AG10803 (cell line): Measurements from ENCODE around the gene NHLH1.

ENCODE experiments used
- DNase-seq: peaks from one replicate; pipeline ENCODE4 v3.0.0; 2010; ENCODE audit warnings: low read depth
- H3K4me3 ChIP-seq: 2 replicates; pipeline ENCODE4 v1.5.1; 2011; ENCODE audit warnings: mild to moderate bottlenecking, low read length, control low read depth
- TF ChIP-seq, protein P1 (sequence below): conservative IDR thresholded peaks from 2 replicates; pipeline ENCODE4 v1.5.1; 2011; ENCODE audit warnings: mild to moderate bottlenecking, low read length, control low read depth, inconsistent platforms

NHLH1 gene

DNA sequence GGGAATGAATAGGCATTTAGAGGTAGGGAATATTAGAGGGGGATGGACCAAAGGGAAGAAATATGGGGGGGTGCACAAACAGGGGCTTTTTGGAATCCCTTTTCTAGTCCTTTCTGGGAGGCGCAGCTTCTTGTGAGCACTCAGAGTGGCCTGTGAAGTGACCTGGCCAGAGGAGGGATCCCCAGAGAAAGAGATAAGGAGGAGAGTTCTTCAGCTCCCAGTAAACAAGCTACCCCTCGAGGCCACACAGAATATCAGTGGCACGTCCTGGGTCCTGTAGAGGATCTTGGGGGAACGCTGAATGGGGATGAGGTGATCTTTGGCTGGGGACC is 52.9 kb downstream of the NHLH1 start:
- TF ChIP-seq, protein P1, sequence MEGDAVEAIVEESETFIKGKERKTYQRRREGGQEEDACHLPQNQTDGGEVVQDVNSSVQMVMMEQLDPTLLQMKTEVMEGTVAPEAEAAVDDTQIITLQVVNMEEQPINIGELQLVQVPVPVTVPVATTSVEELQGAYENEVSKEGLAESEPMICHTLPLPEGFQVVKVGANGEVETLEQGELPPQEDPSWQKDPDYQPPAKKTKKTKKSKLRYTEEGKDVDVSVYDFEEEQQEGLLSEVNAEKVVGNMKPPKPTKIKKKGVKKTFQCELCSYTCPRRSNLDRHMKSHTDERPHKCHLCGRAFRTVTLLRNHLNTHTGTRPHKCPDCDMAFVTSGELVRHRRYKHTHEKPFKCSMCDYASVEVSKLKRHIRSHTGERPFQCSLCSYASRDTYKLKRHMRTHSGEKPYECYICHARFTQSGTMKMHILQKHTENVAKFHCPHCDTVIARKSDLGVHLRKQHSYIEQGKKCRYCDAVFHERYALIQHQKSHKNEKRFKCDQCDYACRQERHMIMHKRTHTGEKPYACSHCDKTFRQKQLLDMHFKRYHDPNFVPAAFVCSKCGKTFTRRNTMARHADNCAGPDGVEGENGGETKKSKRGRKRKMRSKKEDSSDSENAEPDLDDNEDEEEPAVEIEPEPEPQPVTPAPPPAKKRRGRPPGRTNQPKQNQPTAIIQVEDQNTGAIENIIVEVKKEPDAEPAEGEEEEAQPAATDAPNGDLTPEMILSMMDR = no peak
- no peak overlapping the region for H3K4me3 ChIP-seq
- DNase-seq = no peak

DNA sequence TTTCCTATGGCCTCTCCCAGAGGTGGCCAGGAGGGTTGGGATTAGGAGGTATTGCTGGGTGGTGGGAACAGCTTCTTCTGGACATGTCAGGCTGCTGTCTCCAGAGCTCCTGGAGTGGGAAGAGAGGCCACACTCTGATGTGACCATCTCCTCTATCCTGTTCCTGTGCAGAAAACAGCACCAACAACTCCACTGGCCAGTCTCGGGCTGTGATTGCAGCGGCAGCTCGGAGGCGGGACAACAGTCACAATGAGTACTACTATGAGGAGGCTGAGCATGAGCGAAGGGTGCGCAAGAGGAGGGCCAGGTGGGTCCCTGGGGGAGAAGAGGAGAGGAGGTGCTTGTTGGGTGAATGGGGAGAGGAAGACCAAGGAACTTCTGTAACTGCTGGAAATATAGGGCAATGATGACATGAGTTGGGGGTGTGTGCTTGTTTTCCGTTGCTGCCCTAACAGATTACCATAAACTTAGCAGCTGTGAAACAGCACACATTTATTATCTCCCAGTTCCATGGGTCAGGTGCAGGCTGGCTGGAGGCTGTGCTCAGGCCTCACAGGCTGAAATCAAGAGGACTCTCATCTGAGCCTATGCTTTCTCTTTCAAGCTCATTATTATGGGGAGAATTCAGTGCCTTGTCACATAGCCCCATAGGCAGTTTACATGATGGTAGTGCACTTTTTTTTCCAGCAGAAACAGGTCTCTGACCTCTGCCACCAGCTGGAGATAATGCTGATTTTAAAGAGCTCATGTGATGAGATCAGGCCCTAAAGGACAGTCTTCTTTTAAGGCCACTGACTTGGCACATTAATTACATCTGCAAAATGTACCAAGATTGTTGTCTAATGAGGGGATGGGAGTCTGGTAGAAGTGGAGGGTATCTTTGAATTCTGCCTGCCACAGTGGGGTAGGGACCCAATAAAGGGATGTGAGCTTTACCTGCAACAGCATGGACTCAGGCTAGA is 54.3 kb downstream of the NHLH1 start:
- TF ChIP-seq, protein P1 = no peak
- H3K4me3 ChIP-seq = no peak overlapping the region
- no peak for DNase-seq

DNA sequence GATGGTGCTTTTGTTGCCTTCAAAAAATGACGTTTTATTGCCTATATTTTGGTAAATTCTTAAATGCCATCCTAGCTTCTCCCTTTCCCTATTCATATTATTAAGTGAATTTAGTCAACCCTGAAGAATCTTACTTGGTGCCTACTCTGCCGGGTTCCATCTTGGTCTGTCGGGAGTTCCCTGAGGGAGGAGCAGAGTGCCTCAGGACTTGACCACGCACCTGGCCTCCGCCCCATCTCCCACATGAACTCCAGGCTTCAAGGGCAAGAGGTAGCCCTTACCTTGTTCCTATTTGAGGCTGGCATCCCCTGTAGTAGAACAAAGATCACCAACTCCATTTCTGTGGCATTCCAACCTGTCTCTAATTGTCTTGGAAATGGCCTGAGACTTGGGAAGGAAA is 55.0 kb downstream of the NHLH1 start:
- TF ChIP-seq, protein P1 = no peak
- no peak overlapping the region for H3K4me3 ChIP-seq
- DNase-seq = no peak
